ENCODE measurements around the gene ITGAX.
A peak's percentile ranks its signal among the peaks of the same experiment; 100 is the strongest.
"Not testable (repeated sequence)": the region's sequence is repeated elsewhere in the genome, so short reads cannot be mapped to it uniquely, and the experiment has no call there.

The ITGAX gene

GRCh38 chr16:31354394-31355291 is at the start of gene ITGAX:
Gene ITGAX, plus strand, starts transcription at chr16:31355176. Its CDS starts 79 bp downstream, at chr16:31355255.
- DNase-seq (ENCODE audit: low read depth in 2 of 2): peak; percentile 75 to 85

GRCh38 chr16:31305219-31305618 is 49.8 kb upstream of the ITGAX start:
- DNase-seq (ENCODE audit: low read depth in 2 of 2): no peak

GRCh38 chr16:31308381-31308780 is 46.6 kb upstream of the ITGAX start:
- not testable (repeated sequence) for DNase-seq (ENCODE audit: low read depth in 2 of 2)

GRCh38 chr16:31322500-31322899 is 32.5 kb upstream of the ITGAX start:
- no peak for DNase-seq (ENCODE audit: low read depth in 2 of 2)

- no peak for DNase-seq (ENCODE audit: low read depth in 2 of 2)
These were observed 30.9 kb upstream of the ITGAX start for GRCh38 chr16:31323959-31324629.

GRCh38 chr16:31325171-31325570 is 29.8 kb upstream of the ITGAX start:
- no peak for DNase-seq (ENCODE audit: low read depth in 2 of 2)

- no peak for DNase-seq (ENCODE audit: low read depth in 2 of 2)
These were observed 27.2 kb upstream of the ITGAX start for GRCh38 chr16:31327646-31328225.

- no peak for DNase-seq (ENCODE audit: low read depth in 2 of 2)
These were observed 26.5 kb upstream of the ITGAX start for GRCh38 chr16:31328322-31329052.

GRCh38 chr16:31329671-31330552 is 25.1 kb upstream of the ITGAX start:
- no peak for DNase-seq (ENCODE audit: low read depth in 2 of 2)

- no peak for DNase-seq (ENCODE audit: low read depth in 2 of 2)
These were observed 24.5 kb upstream of the ITGAX start for GRCh38 chr16:31330553-31330890.

- DNase-seq (ENCODE audit: low read depth in 2 of 2): no peak
These were observed 23.7 kb upstream of the ITGAX start for GRCh38 chr16:31331141-31331764.

- no peak for DNase-seq (ENCODE audit: low read depth in 2 of 2)
These were observed 23.1 kb upstream of the ITGAX start for GRCh38 chr16:31331807-31332301.

- no peak for DNase-seq (ENCODE audit: low read depth in 2 of 2)
These were observed 22.4 kb upstream of the ITGAX start for GRCh38 chr16:31332544-31332943.

- no peak for DNase-seq (ENCODE audit: low read depth in 2 of 2)
These were observed 21.0 kb upstream of the ITGAX start for GRCh38 chr16:31333686-31334649.

GRCh38 chr16:31334934-31335333 is 20.0 kb upstream of the ITGAX start:
- DNase-seq (ENCODE audit: low read depth in 2 of 2): no peak

GRCh38 chr16:31335431-31335830 is 19.5 kb upstream of the ITGAX start:
- no peak for DNase-seq (ENCODE audit: low read depth in 2 of 2)

GRCh38 chr16:31338166-31338685 is 16.8 kb upstream of the ITGAX start:
- DNase-seq (ENCODE audit: low read depth in 2 of 2): not testable (repeated sequence)

GRCh38 chr16:31344712-31345111 is 10.3 kb upstream of the ITGAX start:
- DNase-seq (ENCODE audit: low read depth in 2 of 2): no peak

GRCh38 chr16:31347445-31347844 is 7.5 kb upstream of the ITGAX start:
- DNase-seq (ENCODE audit: low read depth in 2 of 2): no peak
